Activated CD8-positive, alpha-beta memory T cell treated with anti-CD3 and anti-CD28 coated beads, Interleukin-2, amount 10 ng/mL, durations not matched to agents 7 days and 5 days (primary cell): ENCODE results near the gene GPR31. TPM values are rescaled to one million over a fixed set of nuclear protein-coding genes. Genes with fewer than 3 reads are reported as not detected.
A peak's percentile ranks its signal among the peaks of the same experiment; 100 is the strongest.

Experiments
- ATAC-seq: fragments of 150-1000 bp; cut with Tn5 transposase; one replicate; pipeline ENCODE4 v1.10.0; 2021; ENCODE audit warnings: moderate library complexity
- CTCF ChIA-PET: fragments of 350-600 bp; sonication (Branson Sonifier 250); formaldehyde crosslinking; loops from one replicate; lab custom pipeline; 2021; ENCODE audit warnings: antibody characterized with exemption; lab: Charles Lee
- DNase-seq: peaks from one replicate; pipeline ENCODE4 v3.0.0-alpha.2; 2020
- H3K27ac Mint-ChIP-seq: one replicate; pipeline ENCODE4 v1.8.0; 2021; ENCODE audit warnings: mild to moderate bottlenecking, mixed read lengths
- H3K27me3 Mint-ChIP-seq: one replicate; pipeline ENCODE4 v1.8.0; 2021; ENCODE audit warnings: mixed read lengths
- H3K36me3 Mint-ChIP-seq: one replicate; pipeline ENCODE4 v1.8.0; 2021; ENCODE audit warnings: mild to moderate bottlenecking, mixed read lengths
- H3K4me1 Mint-ChIP-seq: one replicate; pipeline ENCODE4 v1.8.0; 2021; ENCODE audit warnings: mixed read lengths
- H3K4me3 Mint-ChIP-seq: one replicate; pipeline ENCODE4 v1.8.0; 2021; ENCODE audit warnings: mild to moderate bottlenecking, moderate library complexity, mixed read lengths
- H3K9me3 Mint-ChIP-seq: one replicate; pipeline ENCODE4 v1.8.0; 2022; ENCODE audit warnings: low read depth, mixed read lengths
- total RNA-seq, 2 experiments: library from RNA; stranded (reverse); gene quantifications; one replicate each; pipeline ENCODE4 v1.2.3, GENCODE V29; 2021

The GPR31 gene
- total RNA-seq, 2 experiments from 2014 or later: not detected

- Mint-ChIP-seq H3K36me3 (peaks cover 46% of the 10 kb centered on the region), H3K27ac (peak overlapping the region; percentile 39), H3K9me3 (peaks cover 5% of the 10 kb centered on the region), H3K4me1 (peaks cover 41% of the 10 kb centered on the region), H3K4me3 (no peak overlapping the region), H3K27me3 (no peaks in the 10 kb centered on the region)
- ATAC-seq (no peak), DNase-seq (no peak)
- CTCF ChIA-PET: interaction anchor here (1.0 to 1.9 kb wide), 6 partner anchors 10 to 129 kb away, joined by 3 to 5 read pairs (median 4); partner anchors contain the start of gene CEP43
Observed at GRCh38 chr6:167129159-167129558, 28.6 kb downstream of the GPR31 start.

DNA sequence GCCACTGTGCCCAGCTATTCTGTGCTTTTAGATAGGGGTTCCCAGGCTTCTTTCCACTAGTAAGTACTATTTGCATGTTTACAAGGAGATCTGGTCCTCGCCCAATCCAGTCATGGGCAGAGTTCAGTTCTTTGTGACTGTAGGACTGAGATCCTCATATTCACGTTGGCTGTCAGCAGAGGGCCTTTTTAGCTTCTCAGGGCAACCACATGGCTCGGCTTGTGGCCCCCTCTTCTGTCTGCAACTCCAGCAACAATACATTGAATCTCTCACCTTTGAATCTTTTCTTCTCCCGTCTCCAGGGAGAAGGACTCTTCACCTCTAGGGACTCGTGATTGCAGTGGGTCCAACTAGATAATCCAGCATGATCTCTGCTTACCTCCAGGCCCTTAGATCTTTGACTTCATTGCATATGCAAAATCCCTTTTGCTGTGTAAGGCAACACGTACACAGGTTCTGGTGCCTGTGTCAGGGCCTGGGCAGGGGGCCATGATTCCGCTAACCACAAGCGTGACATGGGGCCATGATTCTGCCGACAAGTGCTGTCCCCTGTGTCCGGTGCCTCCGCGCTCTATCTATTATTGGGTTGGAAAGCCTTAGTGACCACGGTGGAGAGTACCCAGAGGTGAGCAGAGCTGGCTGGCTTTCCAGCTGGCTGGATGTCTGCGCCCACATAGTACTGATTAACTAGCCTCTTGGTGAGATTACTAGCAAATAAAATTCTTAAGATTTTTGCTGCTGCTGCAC is 29.8 kb downstream of the GPR31 start:
- CTCF ChIA-PET: interaction anchor here (1.9 kb wide), 1 partner anchor 13 kb away, joined by 5 read pairs; no protein-coding TSS in a partner anchor
- H3K4me3 Mint-ChIP-seq: no peak overlapping the region
- no peak overlapping the region for H3K27ac Mint-ChIP-seq
- no peaks in the 10 kb centered on the region for H3K27me3 Mint-ChIP-seq
- peaks cover 50% of the 10 kb centered on the region for H3K4me1 Mint-ChIP-seq
- ATAC-seq (no peak), DNase-seq (no peak)
- peaks cover 5% of the 10 kb centered on the region for H3K9me3 Mint-ChIP-seq
- peaks cover 39% of the 10 kb centered on the region for H3K36me3 Mint-ChIP-seq

- H3K36me3 Mint-ChIP-seq: peaks cover 34% of the 10 kb centered on the region
- no peaks in the 10 kb centered on the region for H3K27me3 Mint-ChIP-seq
- peaks cover 70% of the 10 kb centered on the region for H3K4me1 Mint-ChIP-seq
- ATAC-seq: no peak
- CTCF ChIA-PET: no interaction called here
- H3K9me3 Mint-ChIP-seq: peaks cover 5% of the 10 kb centered on the region
- DNase-seq: no peak
- H3K27ac Mint-ChIP-seq: no peak overlapping the region
- no peak overlapping the region for H3K4me3 Mint-ChIP-seq
Observed at GRCh38 chr6:167125855-167126349, 31.9 kb downstream of the GPR31 start.

GRCh38 chr6:167125410-167125809 is 32.4 kb downstream of the GPR31 start:
- CTCF ChIA-PET: interaction anchor here (0.8 kb wide), 1 partner anchor 11 kb away, joined by 3 read pairs; no protein-coding TSS in a partner anchor

GRCh38 chr6:167124753-167125152 is 33.0 kb downstream of the GPR31 start:
- Mint-ChIP-seq H3K27me3 (no peaks in the 10 kb centered on the region), H3K9me3 (peaks cover 7% of the 10 kb centered on the region), H3K36me3 (peaks cover 37% of the 10 kb centered on the region), H3K4me1 (peaks cover 73% of the 10 kb centered on the region), H3K4me3 (peak overlapping the region; percentile 78), H3K27ac (no peak overlapping the region)
- CTCF ChIA-PET: interaction anchor here (0.8 kb wide), 1 partner anchor 12 kb away, joined by 3 read pairs; no protein-coding TSS in a partner anchor
- DNase-seq (no peak), ATAC-seq (no peak)

More at GRCh38 chr6:167125410-167125809, 32.4 kb downstream of the GPR31 start:
- Mint-ChIP-seq H3K36me3 (peaks cover 37% of the 10 kb centered on the region), H3K9me3 (peaks cover 7% of the 10 kb centered on the region), H3K4me1 (peaks cover 73% of the 10 kb centered on the region), H3K27me3 (no peaks in the 10 kb centered on the region), H3K27ac (no peak overlapping the region), H3K4me3 (peak overlapping the region; percentile 78)
- ATAC-seq (no peak), DNase-seq (no peak)

DNA sequence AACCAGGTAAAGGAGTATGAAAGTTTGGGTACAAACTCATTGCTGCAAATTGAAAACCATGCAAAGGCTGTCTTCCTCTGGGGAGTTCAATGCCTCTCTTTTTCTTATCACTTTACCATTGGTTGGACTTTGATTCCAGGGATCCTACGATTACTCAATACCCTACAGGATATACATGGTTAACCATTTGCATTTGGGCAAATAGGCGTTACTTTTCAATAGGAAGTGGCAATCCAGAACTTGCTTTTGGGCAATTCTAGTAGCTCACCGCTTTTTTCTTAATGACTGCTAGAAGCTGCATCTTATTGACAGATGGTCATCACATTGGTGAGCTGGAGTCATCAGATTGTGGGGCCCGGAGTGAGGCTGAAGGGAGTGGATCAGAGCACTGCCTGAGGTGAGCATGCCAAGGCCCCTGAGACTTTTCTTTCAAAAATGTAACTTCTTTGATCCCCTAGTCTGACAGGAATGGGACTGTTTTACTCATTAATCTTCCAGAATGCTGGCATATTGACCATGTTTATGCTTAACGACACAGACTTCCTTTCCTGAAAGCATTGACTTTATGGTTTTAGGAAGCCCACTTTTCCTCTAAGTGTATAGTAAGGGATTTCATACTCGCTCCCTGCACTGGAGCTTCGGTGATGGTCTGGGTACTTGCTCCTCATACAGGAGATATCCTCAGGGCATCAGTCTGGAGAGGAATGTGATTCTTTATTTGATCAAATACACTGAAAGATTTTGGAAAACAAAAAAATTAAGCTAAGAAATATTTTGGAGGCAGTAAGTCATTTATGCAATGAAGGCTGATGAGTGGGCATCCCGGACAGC is 34.7 kb downstream of the GPR31 start, which contains the start of gene CCR6:
TSS of gene CCR6 (plus strand) at position 270 of the 831 bp plus-strand sequence. CDS start 13,039 bp downstream, outside the sequence.
- Mint-ChIP-seq H3K27ac (peak within 1 kb of the TSS; percentile 96), H3K4me3 (peak within 1 kb of the TSS; percentile 78), H3K27me3 (peaks cover under 1% of the 10 kb centered on the region), H3K36me3 (peaks cover 30% of the 10 kb centered on the region), H3K4me1 (peaks cover 76% of the 10 kb centered on the region), H3K9me3 (peaks cover 8% of the 10 kb centered on the region)
- ATAC-seq (peak; percentile 42), DNase-seq (no peak)
- CTCF ChIA-PET: interaction anchor here (0.9 to 2.9 kb wide), 10 partner anchors 9 to 742 kb away, joined by 3 to 16 read pairs (median 4); no protein-coding TSS in a partner anchor

DNA sequence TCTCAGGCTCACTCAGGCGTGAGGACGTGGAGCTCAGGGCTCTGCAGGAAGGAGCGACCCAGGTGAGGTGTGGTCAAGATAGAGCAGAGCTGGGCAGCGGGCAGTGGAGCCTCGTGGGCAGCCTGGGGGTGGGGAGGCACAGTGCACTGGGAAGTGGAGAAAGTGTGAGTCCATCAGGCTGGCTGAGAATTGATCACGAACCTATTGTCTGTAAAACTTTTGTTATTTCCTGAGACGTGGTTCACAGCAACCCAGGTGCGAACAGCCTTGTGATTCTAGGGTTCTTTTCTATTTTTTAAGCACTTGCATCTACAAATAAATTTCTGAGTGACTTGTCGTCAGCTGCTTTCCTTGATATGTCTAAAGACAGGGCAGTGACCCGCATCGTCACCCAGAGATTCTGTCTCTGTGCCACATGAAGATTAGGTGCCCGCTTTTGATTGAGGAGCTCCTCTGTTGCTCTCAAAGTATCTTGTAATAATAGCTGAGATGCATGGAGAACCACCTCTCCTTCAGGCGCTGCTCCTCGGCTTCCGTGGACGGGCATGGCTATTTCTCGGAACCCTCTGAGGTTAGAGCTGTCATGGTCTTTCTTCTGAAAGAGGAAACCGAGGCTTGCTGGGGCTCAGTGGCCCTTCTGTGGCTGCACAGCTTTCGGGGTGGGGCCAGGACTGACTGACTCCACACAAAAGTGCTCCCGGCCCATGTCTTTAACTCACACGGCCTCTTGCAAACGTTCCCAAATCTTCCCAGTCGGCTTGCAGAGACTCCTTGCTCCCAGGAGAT is 35.5 kb downstream of the GPR31 start:
- Mint-ChIP-seq H3K4me1 (peaks cover 78% of the 10 kb centered on the region), H3K36me3 (peaks cover 26% of the 10 kb centered on the region), H3K27ac (peak overlapping the region; percentile 96), H3K27me3 (peaks cover 2% of the 10 kb centered on the region), H3K9me3 (peaks cover 10% of the 10 kb centered on the region), H3K4me3 (peak overlapping the region; percentile 78)
- ATAC-seq (peak; percentile 70), DNase-seq (peak; percentile 82)
- CTCF ChIA-PET: interaction anchor here (0.7 to 2.9 kb wide), 8 partner anchors 12 to 171 kb away, joined by 3 to 16 read pairs (median 5); partner anchors contain the start of gene RNASET2

DNA sequence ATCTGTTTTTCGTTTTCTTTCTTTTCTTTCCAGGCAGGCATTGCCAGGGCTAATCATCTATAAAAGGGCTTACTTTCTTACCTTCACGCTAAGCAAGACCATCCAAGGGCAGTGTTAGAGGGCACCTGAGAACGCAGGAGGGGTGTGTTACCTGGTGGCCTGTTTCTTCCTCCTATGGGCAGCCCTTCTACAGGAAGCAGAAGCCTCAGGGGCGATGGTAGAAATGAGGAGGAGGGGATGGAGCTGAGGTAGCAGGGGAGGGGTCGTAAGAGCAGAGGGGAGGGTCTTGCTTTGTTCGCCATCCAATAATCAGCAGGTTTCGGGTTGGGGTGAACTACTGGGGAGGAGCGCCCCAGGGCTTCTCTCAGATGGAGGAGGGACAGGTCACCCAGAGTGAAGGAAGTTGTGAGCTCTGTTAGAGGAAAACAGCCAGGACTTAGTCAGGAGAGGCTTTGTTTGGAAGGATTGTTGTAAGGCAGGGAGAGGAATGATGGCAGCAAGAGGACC is 36.4 kb downstream of the GPR31 start:
- peaks cover 5% of the 10 kb centered on the region for H3K9me3 Mint-ChIP-seq
- peaks cover 74% of the 10 kb centered on the region for H3K4me1 Mint-ChIP-seq
- peak overlapping the region; percentile 78 for H3K4me3 Mint-ChIP-seq
- CTCF ChIA-PET: interaction anchor here (0.7 to 2.9 kb wide), 4 partner anchors 20 to 171 kb away, joined by 3 to 16 read pairs (median 6); partner anchors contain the start of gene RNASET2
- ATAC-seq (no peak), DNase-seq (no peak)
- peak overlapping the region; percentile 96 for H3K27ac Mint-ChIP-seq
- peaks cover 2% of the 10 kb centered on the region for H3K27me3 Mint-ChIP-seq
- H3K36me3 Mint-ChIP-seq: peaks cover 21% of the 10 kb centered on the region

GRCh38 chr6:167120583-167120903 is 37.2 kb downstream of the GPR31 start:
- H3K9me3 Mint-ChIP-seq: peaks cover 5% of the 10 kb centered on the region
- ATAC-seq: no peak
- DNase-seq: no peak
- peaks cover 77% of the 10 kb centered on the region for H3K4me1 Mint-ChIP-seq
- peak overlapping the region; percentile 96 for H3K27ac Mint-ChIP-seq
- no peak overlapping the region for H3K4me3 Mint-ChIP-seq
- CTCF ChIA-PET: interaction anchor here (1.1 to 1.2 kb wide), 2 partner anchors 21 to 86 kb away, joined by 4 to 5 read pairs; no protein-coding TSS in a partner anchor
- peaks cover 2% of the 10 kb centered on the region for H3K27me3 Mint-ChIP-seq
- H3K36me3 Mint-ChIP-seq: peaks cover 16% of the 10 kb centered on the region

DNA sequence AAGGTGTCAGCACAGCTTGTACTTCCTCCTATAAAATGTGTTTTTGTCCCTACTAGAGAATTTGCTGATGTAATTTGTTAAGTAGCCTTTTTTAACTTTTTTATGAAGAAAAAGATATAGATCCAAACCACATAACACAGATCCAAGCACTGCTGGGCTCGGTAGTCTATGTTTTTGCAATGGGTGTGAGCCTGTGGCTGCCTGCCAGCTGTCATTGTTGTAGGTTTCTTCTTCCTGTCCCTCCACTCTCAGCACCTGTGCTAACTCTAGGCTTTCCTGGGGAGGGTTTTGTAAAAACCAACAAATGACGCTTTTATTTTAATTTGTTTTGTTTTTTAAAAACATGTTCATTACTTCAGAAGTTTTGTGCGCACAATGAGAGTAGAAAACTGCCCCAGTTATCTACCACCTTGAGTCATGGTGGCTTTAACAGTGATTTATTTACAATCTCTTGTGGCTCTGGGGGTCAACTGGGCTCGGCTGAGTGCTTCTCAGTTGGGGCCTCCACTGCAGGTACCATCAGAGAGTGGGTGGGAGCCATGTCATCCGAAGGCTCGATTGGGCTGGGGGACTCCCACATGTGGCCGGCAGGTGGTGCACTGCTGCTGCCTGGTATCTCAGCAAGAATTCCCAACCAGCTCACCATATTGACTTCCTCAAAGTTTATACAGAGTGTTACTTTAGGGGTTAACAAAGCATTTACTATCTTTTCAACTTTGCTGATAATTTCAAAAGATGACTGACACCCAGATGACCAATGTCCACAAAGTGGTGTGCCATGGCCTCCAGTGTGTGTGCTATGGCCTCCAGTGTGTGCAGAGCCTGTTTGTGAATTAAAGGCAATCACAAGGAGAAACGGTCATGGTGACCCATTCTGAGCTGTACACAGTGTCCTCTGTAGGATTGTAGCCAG is 37.9 kb downstream of the GPR31 start:
- ATAC-seq (no peak), DNase-seq (no peak)
- CTCF ChIA-PET: interaction anchor here (0.9 to 1.2 kb wide), 3 partner anchors 22 to 85 kb away, joined by 3 to 5 read pairs (median 4); no protein-coding TSS in a partner anchor
- H3K36me3 Mint-ChIP-seq: peaks cover 13% of the 10 kb centered on the region
- peaks cover 2% of the 10 kb centered on the region for H3K27me3 Mint-ChIP-seq
- peaks cover 5% of the 10 kb centered on the region for H3K9me3 Mint-ChIP-seq
- peaks cover 78% of the 10 kb centered on the region for H3K4me1 Mint-ChIP-seq
- no peak overlapping the region for H3K4me3 Mint-ChIP-seq
- peak overlapping the region; percentile 96 for H3K27ac Mint-ChIP-seq

GRCh38 chr6:167118839-167119238 is 38.9 kb downstream of the GPR31 start:
- peaks cover 7% of the 10 kb centered on the region for H3K36me3 Mint-ChIP-seq
- DNase-seq (no peak), ATAC-seq (no peak)
- H3K4me3 Mint-ChIP-seq: no peak overlapping the region
- H3K9me3 Mint-ChIP-seq: peaks cover 5% of the 10 kb centered on the region
- peak overlapping the region; percentile 96 for H3K27ac Mint-ChIP-seq
- peaks cover 80% of the 10 kb centered on the region for H3K4me1 Mint-ChIP-seq
- CTCF ChIA-PET: no interaction called here
- peaks cover 2% of the 10 kb centered on the region for H3K27me3 Mint-ChIP-seq
